Subcutaneous adipose tissue (tissue), 4 donors: ENCODE results near the gene TNFRSF12A. TPM values are rescaled to one million over a fixed set of nuclear protein-coding genes. Genes with fewer than 3 reads are reported as not detected.

Source experiments
- total RNA-seq, 4 donors: library from RNA; depleted of rRNA; stranded (reverse); fragments of >200 nt; gene quantifications; one replicate each; pipeline ENCODE4 v1.1.0, GENCODE V29; 2016
- TF ChIP-seq, protein P1 (sequence below): fragments of 450-650 bp; IDR thresholded peaks from one replicate; pipeline ENCODE4 v1.5.1; 2016; ENCODE audit warnings: low read depth, mild to moderate bottlenecking, control low read depth, antibody characterized with exemption, moderate library complexity

Gene TNFRSF12A, protein sequence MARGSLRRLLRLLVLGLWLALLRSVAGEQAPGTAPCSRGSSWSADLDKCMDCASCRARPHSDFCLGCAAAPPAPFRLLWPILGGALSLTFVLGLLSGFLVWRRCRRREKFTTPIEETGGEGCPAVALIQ
- total RNA-seq: 10 to 100 TPM in 2 of 4 donors, 1 to 10 TPM in 2; 8.1 to 20.7 (median 13.5) TPM

- TF ChIP-seq, protein P1, sequence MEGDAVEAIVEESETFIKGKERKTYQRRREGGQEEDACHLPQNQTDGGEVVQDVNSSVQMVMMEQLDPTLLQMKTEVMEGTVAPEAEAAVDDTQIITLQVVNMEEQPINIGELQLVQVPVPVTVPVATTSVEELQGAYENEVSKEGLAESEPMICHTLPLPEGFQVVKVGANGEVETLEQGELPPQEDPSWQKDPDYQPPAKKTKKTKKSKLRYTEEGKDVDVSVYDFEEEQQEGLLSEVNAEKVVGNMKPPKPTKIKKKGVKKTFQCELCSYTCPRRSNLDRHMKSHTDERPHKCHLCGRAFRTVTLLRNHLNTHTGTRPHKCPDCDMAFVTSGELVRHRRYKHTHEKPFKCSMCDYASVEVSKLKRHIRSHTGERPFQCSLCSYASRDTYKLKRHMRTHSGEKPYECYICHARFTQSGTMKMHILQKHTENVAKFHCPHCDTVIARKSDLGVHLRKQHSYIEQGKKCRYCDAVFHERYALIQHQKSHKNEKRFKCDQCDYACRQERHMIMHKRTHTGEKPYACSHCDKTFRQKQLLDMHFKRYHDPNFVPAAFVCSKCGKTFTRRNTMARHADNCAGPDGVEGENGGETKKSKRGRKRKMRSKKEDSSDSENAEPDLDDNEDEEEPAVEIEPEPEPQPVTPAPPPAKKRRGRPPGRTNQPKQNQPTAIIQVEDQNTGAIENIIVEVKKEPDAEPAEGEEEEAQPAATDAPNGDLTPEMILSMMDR: no peak
Measured at GRCh38 chr16:3020247-3020603, at the start of gene TNFRSF12A. Gene TNFRSF12A (plus strand): TSS chr16:3020368. CDS start chr16:3020398, 30 bp downstream.

GRCh38 chr16:2970563-2970962, 49.6 kb upstream of the TNFRSF12A start:
- TF ChIP-seq, protein P1: no peak

GRCh38 chr16:2971134-2971984, 48.8 kb upstream of the TNFRSF12A start:
- TF ChIP-seq, protein P1: no peak

GRCh38 chr16:2971985-2972784, 48.0 kb upstream of the TNFRSF12A start:
- TF ChIP-seq, protein P1: no peak

DNA sequence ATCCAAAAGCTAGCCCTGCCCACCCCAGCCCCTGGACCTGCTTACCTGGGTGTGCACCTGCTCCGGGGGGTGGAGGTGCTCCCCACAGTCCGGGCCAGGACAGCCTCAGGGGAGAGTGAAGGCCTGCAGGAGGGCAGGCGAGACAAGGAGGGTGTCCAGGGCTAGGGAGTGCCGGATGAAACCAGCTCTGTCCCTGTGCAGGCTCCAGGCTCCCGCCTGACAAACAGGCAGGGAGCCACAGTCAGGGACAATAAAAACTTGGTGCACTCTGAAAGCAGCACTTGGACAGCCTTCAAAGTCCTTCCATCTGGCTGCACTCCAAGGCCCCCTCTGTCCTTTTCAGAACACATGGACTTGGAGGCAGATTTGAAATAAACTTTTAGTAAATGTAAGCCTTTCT, 47.1 kb upstream of the TNFRSF12A start:
- TF ChIP-seq, protein P1: no peak

- TF ChIP-seq, protein P1: no peak
Measured at GRCh38 chr16:2973605-2974318, 46.4 kb upstream of the TNFRSF12A start.
